Left ventricle myocardium inferior (tissue), 1 donor: ENCODE measurements around the gene TM4SF5. TPM values are rescaled to one million over a fixed set of nuclear protein-coding genes. Genes with fewer than 3 reads are reported as not detected.

Experiments used
- DNase-seq: peaks from one replicate; pipeline ENCODE4 v3.0.0-alpha.2; 2020
- H3K27ac ChIP-seq: fragments of 200-600 bp; replicated peaks from 2 replicates; pipeline ENCODE4 v1.8.0; 2021
- H3K27me3 ChIP-seq: fragments of 200-600 bp; 2 replicates; pipeline ENCODE4 v1.8.0; 2021; ENCODE audit warnings: low read depth
- H3K36me3 ChIP-seq: fragments of 200-600 bp; 2 replicates; pipeline ENCODE4 v1.8.0; 2021
- H3K4me1 ChIP-seq: fragments of 200-600 bp; 2 replicates; pipeline ENCODE4 v1.8.0; 2021
- H3K4me3 ChIP-seq: fragments of 200-600 bp; 2 replicates; pipeline ENCODE4 v1.8.0; 2021; ENCODE audit warnings: mild to moderate bottlenecking, moderate library complexity
- H3K9me3 ChIP-seq: fragments of 200-600 bp; replicated peaks from 2 replicates; pipeline ENCODE4 v1.8.0; 2021
- CTCF ChIP-seq: fragments of 200-600 bp; IDR thresholded peaks from 2 replicates; pipeline ENCODE4 v1.8.0; 2021; ENCODE audit warnings: antibody characterized with exemption, mild to moderate bottlenecking, borderline replicate concordance
- intact Hi-C: fragments of 100-400 bp; cut with micrococcal nuclease; formaldehyde crosslinking; loops from one replicate; pipeline ENCODE4 v1.11.0; 2022
- total RNA-seq: library from RNA; stranded (reverse); fragmentation: NEBNext Ultra II Directional; extraction: Animal tissue kit (Norgen Biotek cat#: 25700); gene quantifications from one replicate; pipeline ENCODE4 v1.2.1, GENCODE V29; 2021
- donor health status: DM: no; HTN: yes; CAD: no; lungs with severe emphysema.

TM4SF5 gene
- total RNA-seq, 1 donor from 2014 or later: not detected

DNA sequence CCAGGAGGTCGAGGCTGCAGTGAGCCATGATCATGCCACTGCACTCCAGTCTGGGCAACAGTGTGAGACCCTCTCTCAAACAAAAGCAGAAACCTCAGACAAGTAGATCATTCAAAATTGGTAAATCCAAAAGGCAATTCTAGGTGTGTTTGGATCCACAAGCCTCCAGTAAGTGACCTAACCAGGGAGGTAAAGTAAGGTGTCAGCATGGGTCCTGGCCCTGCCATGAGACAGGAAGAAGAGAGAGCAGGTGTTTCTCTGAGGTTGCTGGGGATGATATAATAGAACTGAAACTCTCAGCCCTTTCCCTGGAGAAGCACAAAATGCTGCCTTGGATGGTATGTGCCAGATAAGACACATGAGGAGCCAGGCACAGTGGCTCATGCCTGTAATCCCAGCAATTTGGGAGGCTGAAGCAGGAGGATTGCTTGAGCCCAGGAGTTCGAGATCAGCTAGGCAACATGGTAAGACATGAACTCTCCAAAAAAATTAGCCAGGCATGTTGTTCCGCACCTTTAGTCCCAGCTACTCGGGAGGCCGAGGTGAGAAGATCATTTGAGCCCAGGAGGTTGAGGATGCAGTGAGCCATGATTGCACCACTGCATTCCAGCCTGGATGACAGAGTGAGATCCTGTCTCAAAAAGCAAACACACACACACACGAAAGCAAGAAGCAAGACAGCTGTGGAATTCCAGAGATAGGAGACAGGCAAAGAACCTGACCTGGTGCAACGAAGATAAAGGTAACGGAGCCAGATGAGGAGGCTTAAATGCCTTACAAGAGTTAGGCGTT lies 6.5 kb downstream of the TM4SF5 start:
- DNase-seq: no peak
- Histone ChIP-seq H3K36me3 (no peaks in the 10 kb centered on the region), H3K27ac (no peak overlapping the region), H3K4me3 (no peak overlapping the region), H3K27me3 (peaks cover 92% of the 10 kb centered on the region), H3K9me3 (no peaks in the 10 kb centered on the region), H3K4me1 (no peaks in the 10 kb centered on the region)
- no peak for TF ChIP-seq CTCF
- intact Hi-C loops: no loop called here

- no peaks in the 10 kb centered on the region for H3K9me3 ChIP-seq
- H3K27ac ChIP-seq: no peak overlapping the region
- peaks cover 5% of the 10 kb centered on the region for H3K4me1 ChIP-seq
- H3K27me3 ChIP-seq: peaks cover 98% of the 10 kb centered on the region
- no peak overlapping the region for H3K4me3 ChIP-seq
- intact Hi-C loops: no loop called here
- no peak for DNase-seq
- H3K36me3 ChIP-seq: no peaks in the 10 kb centered on the region
- no peak for TF ChIP-seq CTCF
These were observed 8.8 kb downstream of the TM4SF5 start for GRCh38 chr17:4780325-4780955.

DNA sequence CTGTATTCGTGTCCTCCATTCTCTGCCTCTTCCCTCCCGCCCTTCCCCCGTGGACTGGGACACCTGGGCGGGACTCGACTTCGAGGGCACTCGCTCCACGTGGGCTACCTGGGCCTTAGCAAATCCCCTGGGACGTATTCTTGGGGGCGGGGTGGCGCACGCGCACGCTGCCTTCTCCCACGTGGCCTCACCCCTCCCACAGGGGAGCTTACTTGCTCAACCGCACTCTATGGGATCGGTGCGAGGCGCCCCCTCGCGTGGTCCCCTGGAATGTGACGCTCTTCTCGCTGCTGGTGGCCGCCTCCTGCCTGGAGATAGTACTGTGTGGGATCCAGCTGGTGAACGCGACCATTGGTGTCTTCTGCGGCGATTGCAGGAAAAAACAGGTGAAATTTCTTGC lies 11.0 kb downstream of the TM4SF5 start:
- Histone ChIP-seq H3K27ac (no peak overlapping the region), H3K9me3 (no peaks in the 10 kb centered on the region), H3K27me3 (peaks cover 88% of the 10 kb centered on the region), H3K36me3 (no peaks in the 10 kb centered on the region), H3K4me1 (peaks cover 27% of the 10 kb centered on the region), H3K4me3 (no peak overlapping the region)
- TF ChIP-seq CTCF: no peak
- intact Hi-C loops: no loop called here
- DNase-seq: no peak

DNA sequence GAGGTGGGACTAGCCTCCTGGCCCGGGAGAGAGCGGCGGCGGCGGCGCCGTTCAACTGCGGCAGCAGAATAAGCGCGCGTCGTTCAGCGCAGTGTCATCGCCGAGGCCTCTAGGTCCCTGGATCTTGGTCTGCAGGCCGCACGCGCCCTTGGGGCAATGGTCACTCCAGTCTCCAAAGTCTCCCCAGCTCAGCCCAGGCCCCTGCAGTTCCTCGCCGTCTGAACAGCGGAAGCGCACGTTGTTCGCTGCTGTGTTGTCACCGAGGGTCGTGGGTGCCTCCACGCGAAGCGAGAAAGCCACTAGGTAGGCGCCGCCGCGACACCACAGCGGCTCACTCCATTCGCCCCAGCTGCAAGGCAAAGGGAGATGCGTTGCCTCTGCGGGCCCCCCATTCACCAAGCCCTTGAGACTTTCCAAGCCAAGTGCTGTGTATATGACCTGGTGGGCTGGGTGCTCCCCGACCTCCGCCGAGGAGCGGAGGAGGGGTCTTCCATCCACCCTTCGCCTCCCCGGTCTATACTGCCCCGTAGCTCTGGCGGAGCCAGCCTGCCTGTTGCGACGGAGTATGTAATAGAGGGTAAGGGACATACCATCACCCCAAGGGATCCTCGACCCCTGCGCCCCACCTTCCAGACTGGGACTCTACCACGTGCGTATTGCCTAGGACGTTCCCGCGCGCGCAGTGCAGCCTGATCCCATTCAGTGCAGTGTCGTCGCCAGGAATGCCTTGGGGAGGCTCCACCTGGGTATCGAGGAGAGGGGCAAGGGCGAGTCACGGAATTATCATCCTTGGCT lies 13.8 kb downstream of the TM4SF5 start:
- Histone ChIP-seq H3K9me3 (no peaks in the 10 kb centered on the region), H3K27me3 (peaks cover 60% of the 10 kb centered on the region), H3K36me3 (no peaks in the 10 kb centered on the region), H3K4me1 (peaks cover 52% of the 10 kb centered on the region), H3K4me3 (peak overlapping the region; percentile 57), H3K27ac (no peak overlapping the region)
- TF ChIP-seq CTCF: no peak
- intact Hi-C loops: loop anchor here (5.0 kb wide), 1 partner anchor 102 kb away; no protein-coding TSS in a partner anchor
- DNase-seq: no peak

- H3K27me3 ChIP-seq: peaks cover 54% of the 10 kb centered on the region
- intact Hi-C loops: loop anchor here (5.0 kb wide), 1 partner anchor 101 kb away; no protein-coding TSS in a partner anchor
- DNase-seq: no peak
- no peaks in the 10 kb centered on the region for H3K36me3 ChIP-seq
- no peak for TF ChIP-seq CTCF
- no peaks in the 10 kb centered on the region for H3K9me3 ChIP-seq
- H3K4me1 ChIP-seq: peaks cover 55% of the 10 kb centered on the region
- peak within 1 kb of the TSS; percentile 57 for H3K4me3 ChIP-seq
- H3K27ac ChIP-seq: no peak within 1 kb of the TSS
These were observed 14.4 kb downstream of the TM4SF5 start, which contains the start of gene VMO1 for GRCh38 chr17:4786106-4786511. Gene VMO1 (minus strand): TSS chr17:4786364. CDS start chr17:4786352, 12 bp downstream.
